IPS-NIHi7 (cell line): ENCODE measurements around the gene MPL.

Experiments
- DNase-seq: peaks from one replicate; pipeline ENCODE4 v3.0.0; 2012; ENCODE audit warnings: mixed read lengths; ENCODE audit errors: extremely low spot score

The MPL gene

DNA sequence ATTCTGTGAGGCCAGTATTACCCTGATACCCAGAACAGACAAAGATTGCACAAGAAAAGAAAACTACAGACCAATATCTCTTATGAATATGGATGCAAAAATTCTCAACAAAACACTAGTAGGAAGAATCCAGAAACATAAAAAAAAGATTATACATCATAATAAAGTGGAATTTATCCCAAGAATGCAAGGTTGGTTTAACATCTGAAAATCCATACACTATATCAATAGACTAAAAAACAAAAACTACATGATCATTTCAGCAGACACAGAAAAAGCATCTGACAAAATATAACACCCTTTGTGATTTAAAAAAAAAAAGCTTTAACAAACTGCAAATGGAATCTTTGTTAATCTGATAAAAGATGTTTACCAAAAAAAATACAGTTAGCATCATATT lies 12.2 kb upstream of the MPL start:
- DNase-seq = no peak

DNA sequence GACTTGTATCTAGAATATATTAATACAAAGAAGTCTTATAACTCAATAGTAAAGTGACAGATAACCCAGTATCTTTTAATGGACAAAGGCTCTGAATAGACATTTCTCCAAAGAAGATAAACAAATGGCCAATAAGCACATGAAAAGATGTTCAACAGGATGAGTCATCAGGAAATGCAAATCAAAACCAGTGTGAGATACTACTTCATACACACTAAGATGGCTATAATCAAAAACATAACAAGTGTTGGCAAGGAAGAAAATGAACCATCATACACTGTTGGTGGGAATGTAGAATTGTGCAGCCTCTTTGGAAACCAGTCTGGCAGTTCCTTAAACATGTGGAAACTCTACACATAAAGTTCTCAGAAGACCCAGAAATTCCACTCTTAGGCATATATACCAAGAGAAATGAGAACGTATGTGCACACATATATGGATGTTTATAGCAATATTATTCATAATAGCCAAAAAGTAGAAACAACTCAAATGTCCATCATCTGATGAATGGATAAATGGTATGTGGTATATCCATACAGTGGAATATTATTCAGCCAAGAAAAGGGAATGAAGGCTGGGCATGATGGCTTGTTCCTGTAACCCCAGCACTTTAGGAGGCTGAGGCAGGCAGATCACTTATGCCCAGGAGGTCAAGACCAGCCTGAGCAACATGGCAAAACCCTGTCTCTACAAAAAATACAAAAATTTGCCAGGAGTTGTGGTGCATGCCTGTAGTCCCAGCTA lies 9.9 kb upstream of the MPL start:
- DNase-seq = no peak

DNA sequence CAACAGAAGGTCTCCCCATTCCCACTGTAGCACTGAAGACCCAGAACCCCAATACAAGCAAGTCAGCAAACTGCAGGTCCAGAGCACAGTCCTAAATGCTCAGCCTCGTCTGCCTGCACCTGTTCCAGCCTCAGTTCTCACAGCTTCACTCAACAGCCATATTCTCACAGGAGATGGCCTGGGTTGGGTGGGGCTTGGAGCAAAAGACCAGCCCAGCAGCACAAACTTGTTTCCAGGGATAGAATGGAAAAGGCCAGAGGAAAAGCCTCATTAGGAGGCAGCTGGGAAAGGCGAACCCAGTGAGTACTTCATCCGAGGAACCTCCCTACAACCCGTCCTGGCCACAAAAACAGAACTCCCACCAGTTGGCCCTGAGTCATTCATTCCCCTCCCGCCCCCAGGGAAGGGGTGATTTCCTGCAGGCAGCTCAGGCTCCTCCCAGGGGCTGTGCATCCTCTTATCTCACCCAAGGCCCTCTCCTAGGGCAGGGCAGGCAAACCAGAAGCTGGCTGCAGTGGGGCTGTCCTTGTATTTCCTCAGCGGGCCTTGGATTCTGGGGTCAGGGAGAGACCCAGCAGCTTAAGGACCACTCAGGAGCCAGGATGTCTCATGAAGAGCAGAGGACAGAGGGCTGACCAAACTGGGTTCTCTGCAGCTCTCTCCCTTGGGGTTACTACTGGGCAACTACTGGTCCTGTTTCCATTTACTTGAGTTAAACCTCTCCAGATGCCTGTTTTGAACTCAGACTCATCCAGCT lies 7.4 kb upstream of the MPL start:
- DNase-seq = peak; percentile 87

DNA sequence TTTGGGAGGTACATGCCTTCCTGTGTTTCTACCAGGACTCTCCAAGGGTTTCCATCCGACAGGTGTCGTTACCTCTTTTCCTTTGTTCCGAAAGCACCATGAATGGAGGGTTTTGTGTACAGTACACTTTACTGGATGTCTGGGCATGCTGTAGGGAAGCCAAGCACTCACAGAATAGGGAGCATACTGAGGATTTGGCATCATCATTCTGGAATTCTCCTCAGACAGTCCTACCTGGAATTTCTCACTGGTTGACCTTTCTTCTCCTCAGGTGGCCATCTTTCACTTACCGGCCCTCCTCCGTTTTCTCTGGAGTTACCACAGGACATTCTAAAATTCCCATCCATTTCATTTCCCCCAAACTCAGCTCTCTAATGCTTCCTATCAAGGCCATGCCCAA lies 5.9 kb upstream of the MPL start:
- no peak for DNase-seq

DNA sequence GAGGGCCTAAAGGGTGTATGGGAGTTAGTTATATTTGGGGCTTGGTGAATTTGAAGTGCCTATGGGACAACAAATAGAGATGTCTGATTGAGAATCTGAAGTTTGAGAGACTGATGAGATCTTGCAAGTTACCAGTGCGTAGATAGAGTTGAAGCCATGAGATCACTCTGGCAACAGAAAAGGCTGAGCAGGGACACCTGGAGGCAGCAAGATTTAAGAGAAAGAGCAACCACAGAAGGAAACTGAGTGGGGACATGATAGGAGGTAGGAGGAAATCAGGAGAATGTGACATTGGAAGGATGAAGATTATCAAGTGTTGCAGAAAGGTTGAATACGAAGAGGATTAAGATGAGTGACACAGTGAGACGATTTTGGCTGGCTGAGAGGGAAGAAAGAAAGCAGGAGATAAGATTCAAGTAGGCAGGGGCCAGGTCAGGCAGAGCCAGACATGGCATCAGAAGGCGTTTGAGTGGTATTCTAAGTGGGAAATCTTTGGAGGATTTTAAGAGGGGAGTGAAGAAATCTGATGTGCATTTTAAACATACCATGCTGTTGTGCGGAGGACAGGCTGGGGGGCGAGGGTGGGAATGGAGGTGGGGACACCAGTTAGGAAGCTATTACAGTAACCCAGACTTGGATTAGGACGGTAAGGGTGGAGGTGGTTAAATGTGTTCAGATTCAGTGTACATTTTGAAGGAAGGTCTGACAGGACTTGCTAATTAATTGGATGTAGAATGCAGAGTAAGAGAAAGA lies 3.0 kb upstream of the MPL start:
- no peak for DNase-seq

DNA sequence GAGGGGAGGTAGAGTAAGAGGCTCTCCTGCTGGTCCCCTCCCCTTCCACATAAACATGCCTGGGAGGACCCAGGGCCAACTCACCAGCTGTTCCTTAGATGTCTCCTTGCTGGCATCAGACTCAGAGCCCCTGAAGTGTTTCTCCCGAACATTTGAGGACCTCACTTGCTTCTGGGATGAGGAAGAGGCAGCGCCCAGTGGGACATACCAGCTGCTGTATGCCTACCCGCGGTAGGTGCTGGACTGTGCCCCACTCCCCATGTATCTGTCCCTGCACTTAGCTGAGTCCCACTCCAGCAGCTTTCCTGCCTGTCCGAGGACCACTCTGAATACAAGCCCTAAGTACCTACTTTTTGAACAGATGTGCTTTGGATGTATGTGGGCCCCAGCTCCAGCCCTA lies 383 bp downstream of the MPL start:
- no peak for DNase-seq

DNA sequence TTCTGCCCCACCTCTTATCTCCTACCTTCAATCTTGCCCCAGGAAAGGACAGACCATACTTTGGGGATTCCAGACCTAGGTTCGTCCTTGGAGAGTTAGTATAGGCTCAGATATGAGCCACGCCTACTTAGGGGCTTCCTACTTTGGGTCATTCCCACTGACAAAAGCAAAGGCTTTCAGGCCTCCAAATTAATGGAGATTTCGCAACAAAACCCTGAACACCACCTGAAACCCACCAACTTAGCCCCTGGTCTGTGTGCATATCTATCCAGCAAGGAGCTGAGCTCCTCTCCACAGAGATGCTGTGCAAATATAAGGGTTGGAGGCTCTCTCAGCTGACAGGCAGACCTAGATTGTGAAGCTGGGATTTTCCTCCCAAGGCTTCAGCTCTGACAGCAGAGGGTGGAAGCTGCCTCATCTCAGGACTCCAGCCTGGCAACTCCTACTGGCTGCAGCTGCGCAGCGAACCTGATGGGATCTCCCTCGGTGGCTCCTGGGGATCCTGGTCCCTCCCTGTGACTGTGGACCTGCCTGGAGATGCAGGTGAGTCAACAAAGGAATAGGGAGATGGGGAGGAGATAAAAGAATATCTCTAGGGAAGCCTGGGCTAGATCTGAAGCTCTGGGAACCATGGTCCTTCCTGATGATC lies 2.1 kb downstream of the MPL start:
- DNase-seq = no peak

DNA sequence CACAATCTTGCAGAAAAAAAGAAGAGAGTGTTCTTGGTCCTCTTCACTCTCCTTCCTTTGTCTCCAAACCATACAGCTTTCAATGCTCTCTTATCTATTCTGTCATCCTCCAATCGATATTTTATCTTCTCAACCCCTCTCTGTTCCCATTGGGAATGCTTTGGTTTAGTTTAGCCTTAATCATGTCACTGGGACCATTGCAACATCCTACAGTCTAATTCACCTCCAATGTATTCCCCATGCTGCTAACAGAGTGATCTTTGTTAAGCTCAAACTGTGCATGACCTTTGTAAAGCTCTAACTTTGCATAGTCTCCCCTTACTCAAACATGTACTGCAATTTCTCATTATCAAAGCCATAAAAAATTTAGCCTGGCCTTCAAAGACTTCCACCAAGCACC lies 2.9 kb downstream of the MPL start:
- DNase-seq = no peak

DNA sequence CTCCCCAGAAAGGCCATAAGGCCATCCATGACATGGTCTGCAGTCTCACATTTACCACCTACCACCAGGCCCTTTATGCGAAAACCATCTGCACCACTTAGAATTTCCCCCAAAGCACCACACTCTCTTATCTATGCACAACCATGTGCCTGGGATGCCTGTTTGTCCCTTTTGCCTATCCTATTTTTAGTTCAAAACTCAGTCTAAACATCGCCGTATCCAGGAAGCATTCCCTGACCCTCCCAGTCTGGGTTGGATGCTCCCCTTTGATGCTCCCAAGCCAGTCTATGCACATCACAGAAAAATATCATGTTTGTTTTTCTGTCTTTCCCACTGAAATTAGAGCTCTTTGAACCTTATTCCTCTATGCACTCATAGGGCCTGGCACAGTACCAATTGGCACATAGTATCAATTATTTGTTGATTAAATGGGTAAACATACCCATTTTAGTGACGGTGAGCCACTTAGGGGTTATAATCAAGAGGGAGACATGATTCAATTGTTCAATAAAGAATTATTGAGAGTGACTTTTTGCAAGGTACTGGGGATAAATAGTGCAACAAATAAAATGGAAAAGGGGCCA lies 6.7 kb downstream of the MPL start:
- DNase-seq = no peak

DNA sequence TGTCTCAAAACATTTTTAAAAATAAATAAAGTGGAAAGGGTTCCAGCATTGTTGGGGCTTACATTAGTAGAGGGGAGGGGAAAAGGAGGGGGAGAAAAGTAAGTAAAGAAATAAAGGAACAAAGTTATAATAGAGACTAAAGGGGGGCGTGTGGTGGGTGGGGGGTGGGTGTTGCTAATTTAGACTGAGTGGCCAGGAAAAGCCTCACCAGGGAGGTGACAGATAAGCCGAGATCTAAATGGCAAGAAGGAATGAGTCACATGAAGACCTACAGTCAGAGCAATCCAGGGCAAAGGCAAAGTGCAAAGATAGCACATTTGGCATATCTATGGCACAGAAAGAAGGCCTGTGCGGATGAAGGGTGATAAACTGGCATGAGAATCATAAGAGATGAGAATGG lies 7.5 kb downstream of the MPL start:
- DNase-seq = no peak

DNA sequence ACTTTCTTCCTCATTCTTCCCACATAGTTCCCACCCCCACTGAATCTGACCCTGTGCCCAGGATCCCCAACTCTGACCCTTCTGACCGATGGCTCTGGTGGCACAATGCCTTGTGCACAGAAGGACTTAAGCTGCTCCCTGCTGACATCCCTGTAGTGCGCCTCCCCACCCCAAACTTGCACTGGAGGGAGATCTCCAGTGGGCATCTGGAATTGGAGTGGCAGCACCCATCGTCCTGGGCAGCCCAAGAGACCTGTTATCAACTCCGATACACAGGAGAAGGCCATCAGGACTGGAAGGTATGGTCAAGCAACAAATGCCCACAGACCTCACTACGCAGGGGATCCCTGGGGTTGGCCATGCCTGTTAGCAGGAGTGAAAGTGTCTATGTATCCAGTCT lies 9.0 kb downstream of the MPL start:
- no peak for DNase-seq

DNA sequence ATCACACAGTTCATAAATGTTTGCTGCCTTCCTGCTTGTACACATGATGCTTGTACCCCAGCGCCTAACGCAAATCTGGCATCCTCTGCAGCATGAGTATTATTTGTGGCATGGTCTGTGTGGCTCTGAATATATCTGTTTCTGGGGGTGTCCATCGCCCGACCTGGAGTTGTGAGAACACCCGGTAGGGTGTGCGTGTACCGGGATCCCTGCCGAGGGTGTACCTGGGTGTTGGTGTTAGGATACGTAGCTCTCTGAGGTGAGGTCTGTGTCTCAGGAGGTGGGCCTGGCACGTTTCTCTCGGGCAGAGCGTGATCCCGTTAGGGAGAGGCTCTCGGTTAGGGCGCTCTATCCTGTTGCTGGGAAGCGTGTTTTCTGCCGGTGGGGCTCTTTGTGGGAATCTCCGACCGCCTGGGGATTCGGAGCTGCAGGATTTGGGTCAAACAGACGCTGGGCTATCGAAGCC lies 10.8 kb downstream of the MPL start:
- no peak for DNase-seq

DNA sequence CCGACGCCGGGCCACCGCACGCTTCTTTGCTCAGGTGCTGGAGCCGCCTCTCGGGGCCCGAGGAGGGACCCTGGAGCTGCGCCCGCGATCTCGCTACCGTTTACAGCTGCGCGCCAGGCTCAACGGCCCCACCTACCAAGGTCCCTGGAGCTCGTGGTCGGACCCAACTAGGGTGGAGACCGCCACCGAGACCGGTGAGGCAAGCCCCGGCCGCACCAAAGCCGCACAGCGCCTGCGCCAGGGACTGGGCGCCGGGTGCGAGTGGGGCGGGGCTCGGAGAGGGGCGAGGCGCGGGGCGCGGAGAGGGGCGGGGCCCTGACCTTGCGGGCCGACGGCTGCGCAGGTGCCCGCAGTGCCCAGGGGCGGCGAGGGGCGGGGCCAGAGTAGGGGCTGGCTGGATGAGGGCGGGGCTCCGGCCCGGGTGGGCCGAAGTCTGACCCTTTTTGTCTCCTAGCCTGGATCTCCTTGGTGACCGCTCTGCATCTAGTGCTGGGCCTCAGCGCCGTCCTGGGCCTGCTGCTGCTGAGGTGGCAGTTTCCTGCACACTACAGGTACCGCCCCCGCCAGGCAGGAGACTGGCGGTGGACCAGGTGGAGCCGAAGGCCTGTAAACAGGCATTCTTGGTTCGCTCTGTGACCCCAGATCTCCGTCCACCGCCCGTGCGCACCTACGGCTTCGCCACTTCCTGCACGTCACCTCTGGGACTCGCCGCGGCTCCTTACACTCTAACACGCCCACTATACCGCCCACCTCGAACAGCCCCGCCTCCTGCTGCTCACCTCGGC lies 11.4 kb downstream of the MPL start:
- peak; percentile 99 for DNase-seq

DNA sequence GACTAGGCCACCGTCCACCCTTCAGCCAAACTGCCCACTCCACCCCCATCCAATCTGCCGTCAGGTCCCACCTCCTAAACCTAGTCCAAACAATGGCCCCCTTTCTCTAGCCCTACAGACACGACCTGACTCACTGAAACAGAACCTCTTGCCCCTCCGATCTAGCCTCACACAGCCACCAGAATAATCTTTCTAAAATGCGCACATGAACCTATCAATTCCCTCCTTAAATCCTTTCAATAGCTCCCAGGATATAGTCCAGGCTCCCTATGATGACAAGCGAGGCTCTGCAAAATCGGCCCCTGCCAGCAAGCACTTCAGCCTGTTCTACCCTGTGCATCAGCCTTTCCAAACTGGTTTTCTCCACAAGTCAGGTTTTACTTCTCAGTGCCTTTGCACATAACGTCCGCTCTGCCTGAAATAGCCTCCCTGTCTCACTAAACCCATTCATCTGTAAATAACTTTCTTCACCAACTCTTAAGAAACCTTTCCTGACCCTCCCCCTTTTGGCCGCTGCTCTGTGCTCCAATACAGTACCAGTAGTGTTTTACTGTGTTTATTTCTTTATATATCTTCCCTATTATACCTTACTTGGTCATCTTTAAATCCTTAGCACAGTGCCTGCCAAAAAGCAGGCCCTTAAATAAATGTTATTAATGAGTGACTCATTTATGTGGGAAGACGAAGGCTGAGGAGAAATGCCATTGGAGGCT lies 12.1 kb downstream of the MPL start:
- no peak for DNase-seq

DNA sequence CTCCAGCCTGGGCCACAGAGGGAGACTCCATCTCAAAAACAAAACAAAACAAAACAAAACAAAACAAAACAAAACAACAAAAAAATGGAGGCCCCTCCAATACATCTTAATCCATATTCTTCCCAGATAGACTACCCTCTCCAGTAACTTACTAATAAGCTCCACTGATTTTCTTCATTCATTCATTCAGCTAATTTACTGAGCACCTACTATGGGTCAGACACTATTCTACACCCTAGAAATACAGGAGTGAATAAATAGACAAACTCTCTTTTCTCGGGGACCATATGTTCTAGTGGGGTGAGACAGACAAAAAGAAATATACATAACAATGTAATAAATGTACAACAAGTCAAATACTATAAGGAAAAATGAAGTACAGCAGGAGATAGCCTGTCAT lies 13.4 kb downstream of the MPL start:
- no peak for DNase-seq

DNA sequence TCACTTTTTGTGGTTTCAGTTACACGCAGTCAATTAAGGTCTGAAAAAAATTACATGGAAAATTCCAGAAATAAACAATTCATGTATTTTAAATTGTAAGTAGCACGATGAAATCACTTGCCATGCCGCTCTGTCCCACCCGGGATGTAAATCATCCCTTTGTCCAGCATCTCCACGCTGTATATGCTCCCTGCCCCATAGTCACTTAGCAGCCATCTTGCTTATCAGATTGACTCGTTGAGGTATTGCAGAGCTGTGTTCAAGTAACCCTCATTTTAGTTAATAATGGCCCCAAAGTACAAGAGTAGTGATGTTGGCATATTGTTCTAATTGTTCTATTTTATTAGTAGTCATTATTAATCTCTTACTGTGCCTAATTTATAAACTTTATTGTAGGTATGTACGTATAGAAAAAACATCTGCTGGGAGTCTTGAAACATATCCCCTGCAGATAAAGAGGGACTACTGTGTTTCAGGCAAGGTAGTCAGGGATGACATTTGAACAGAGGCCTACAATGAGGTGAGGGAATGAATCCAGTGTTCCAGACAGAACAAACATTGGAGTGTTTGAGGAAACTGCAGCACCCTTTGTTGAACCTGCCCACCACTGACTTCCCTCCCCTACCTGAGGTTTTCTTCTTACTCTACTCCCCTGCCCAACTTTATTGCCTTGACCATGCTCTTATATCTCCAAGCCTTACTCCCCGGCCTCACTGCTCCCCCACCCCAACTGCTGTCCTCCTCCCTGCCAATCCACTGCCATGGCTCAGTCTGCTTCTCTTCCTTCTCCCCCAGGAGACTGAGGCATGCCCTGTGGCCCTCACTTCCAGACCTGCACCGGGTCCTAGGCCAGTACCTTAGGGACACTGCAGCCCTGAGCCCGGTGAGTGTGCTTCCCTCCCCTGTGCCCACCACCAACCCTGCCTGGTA lies 14.1 kb downstream of the MPL start:
- no peak for DNase-seq

DNA sequence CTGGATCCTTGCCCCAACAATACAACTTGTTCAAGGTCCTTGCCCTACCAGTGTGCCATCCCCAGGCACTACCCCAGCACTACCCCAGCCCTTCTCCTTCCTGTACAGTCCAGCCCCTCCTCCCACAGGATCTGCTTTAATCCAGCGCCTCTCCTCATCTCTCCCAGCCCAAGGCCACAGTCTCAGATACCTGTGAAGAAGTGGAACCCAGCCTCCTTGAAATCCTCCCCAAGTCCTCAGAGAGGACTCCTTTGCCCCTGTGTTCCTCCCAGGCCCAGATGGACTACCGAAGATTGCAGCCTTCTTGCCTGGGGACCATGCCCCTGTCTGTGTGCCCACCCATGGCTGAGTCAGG lies 14.7 kb downstream of the MPL start:
- no peak for DNase-seq

DNA sequence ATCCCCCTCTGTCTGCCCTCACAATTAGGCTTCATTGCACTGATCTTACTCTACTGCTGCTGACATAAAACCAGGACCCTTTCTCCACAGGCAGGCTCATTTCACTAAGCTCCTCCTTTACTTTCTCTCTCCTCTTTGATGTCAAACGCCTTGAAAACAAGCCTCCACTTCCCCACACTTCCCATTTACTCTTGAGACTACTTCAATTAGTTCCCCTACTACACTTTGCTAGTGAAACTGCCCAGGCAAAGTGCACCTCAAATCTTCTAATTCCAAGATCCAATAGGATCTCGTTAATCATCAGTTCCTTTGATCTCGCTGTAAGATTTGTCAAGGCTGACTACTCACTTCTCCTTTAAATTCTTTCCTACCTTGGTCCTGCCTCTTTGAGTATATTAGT lies 15.3 kb downstream of the MPL start:
- no peak for DNase-seq

DNA sequence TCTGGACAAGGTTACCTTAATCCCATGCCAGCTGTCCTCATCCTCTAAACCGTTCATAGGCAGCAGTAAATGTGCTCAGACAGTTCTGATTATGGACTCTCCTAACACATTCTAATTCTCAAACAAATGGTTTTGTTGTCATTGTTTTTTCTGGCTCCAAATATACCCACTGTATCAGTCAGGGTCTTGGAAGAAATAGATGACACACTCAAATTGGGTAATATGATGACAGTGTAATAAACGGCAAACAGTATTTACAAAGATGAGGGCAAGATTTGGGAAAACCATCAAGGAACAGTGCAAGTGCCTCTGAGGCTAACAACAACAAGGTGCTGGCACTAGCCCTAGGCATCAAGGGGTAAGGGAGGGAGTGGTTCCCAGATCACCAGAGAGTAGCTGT lies 16.9 kb downstream of the MPL start:
- no peak for DNase-seq
